Prostate gland (tissue), 2 donors: ENCODE data around the gene FAR1. TPM values are rescaled to one million over a fixed set of nuclear protein-coding genes. Genes with fewer than 3 reads are reported as not detected.

ENCODE experiments used
- DNase-seq: peaks from one replicate; pipeline ENCODE4 v3.0.0-alpha.2; 2019; ENCODE audit warnings: low spot score
- H3K27ac ChIP-seq, 2 donors: fragments of 200-600 bp; sonication (generic); 2 replicates each; pipeline ENCODE4 v1.5.1; 2017 to 2019
- H3K27me3 ChIP-seq: fragments of 200-600 bp; sonication (generic); replicated peaks from 2 replicates; pipeline ENCODE4 v1.5.1; 2019; ENCODE audit not compliant: insufficient read depth
- H3K36me3 ChIP-seq, 2 donors: fragments of 200-600 bp; sonication (generic); 1 replicate in 1 of 2; 2 replicates in 1 of 2; pipeline versions ENCODE4 v1.5.1 to v1.8.1; 2017 to 2019
- H3K4me1 ChIP-seq: fragments of 200-600 bp; sonication (generic); replicated peaks from 2 replicates; pipeline ENCODE4 v1.5.1; 2019
- H3K4me3 ChIP-seq, 2 donors: fragments of 200-600 bp; sonication (generic); 2 replicates each; pipeline ENCODE4 v1.5.1; 2017 to 2019
- H3K9me3 ChIP-seq: fragments of 200-600 bp; sonication (generic); 2 replicates; pipeline ENCODE4 v1.5.1; 2017
- POLR2A ChIP-seq: fragments of 450-650 bp; IDR thresholded peaks from one replicate; pipeline ENCODE4 v1.6.1; 2016; ENCODE audit warnings: antibody characterized with exemption, mild to moderate bottlenecking
- POLR2AphosphoS5 ChIP-seq: sonication (generic); formaldehyde crosslinking; IDR thresholded peaks from one replicate; pipeline ENCODE4 v1.6.1; 2017; ENCODE audit warnings: antibody characterized with exemption
- WGBS: methylation state at CpG from one replicate; pipeline ENCODE4 v1.1.5; 2018; 5-methylcytosine and 5-hydroxymethylcytosine counted together
- intact Hi-C: fragments of 100-400 bp; cut with DNase I; formaldehyde crosslinking; loops from one replicate; pipeline ENCODE4 v1.14.2; 2022
- total RNA-seq, 2 donors: library from RNA; depleted of rRNA; stranded (reverse); fragments of >200 nt; gene quantifications; one replicate each; pipeline ENCODE4 v1.1.0, GENCODE V29; 2016
- TF ChIP-seq, protein P1 (sequence below), 4 experiments: fragments of 200-600 bp in 2 of 4; fragments of 450-650 bp in 2 of 4; sonication (generic) in 2 of 4; IDR thresholded peaks; 1 replicate in 3 of 4; 2 replicates in 1 of 4; pipeline ENCODE4 v1.5.1; 2016 to 2019; ENCODE audit warnings: antibody characterized with exemption in 4 of 4, mild to moderate bottlenecking in 2 of 4, moderate library complexity in 2 of 4

The FAR1 gene
- total RNA-seq, 2 donors from 2014 or later: 24.5 to 28.0 TPM

DNA sequence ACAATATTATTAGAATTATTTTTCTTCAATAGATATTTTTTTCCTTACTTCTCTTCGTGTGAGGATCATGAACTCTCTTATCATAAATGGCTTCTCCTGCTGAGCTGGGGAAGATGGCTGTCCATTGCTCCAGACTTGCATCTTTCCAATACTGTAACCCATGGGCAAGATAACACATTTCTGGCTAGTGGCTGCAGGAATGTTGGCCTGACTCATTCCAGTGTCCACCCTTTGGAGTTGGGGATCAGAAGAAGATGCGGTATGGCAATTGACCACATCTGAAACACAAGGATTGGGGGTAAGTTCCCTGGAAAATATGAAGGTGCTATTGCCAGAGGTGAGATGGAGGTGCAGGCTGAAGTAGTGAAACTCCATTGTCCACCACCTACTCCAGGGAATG lies 92.8 kb downstream of the FAR1 start:
- intact Hi-C loops: no loop called here
- no peak overlapping the region for H3K27ac ChIP-seq
- H3K36me3 ChIP-seq: no peaks in the 10 kb centered on the region
- 82% methylated on average over 2 of the region's 2 CpGs for WGBS
- no peaks in the 10 kb centered on the region for H3K27me3 ChIP-seq
- no peak for DNase-seq
- TF ChIP-seq POLR2A: no peak
- TF ChIP-seq POLR2AphosphoS5: no peak
- TF ChIP-seq, protein P1, sequence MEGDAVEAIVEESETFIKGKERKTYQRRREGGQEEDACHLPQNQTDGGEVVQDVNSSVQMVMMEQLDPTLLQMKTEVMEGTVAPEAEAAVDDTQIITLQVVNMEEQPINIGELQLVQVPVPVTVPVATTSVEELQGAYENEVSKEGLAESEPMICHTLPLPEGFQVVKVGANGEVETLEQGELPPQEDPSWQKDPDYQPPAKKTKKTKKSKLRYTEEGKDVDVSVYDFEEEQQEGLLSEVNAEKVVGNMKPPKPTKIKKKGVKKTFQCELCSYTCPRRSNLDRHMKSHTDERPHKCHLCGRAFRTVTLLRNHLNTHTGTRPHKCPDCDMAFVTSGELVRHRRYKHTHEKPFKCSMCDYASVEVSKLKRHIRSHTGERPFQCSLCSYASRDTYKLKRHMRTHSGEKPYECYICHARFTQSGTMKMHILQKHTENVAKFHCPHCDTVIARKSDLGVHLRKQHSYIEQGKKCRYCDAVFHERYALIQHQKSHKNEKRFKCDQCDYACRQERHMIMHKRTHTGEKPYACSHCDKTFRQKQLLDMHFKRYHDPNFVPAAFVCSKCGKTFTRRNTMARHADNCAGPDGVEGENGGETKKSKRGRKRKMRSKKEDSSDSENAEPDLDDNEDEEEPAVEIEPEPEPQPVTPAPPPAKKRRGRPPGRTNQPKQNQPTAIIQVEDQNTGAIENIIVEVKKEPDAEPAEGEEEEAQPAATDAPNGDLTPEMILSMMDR (IDR thresholded peaks at IDR 0.05): no peak
- H3K9me3 ChIP-seq: no peaks in the 10 kb centered on the region
- no peak overlapping the region for H3K4me3 ChIP-seq
- no peaks in the 10 kb centered on the region for H3K4me1 ChIP-seq

DNA sequence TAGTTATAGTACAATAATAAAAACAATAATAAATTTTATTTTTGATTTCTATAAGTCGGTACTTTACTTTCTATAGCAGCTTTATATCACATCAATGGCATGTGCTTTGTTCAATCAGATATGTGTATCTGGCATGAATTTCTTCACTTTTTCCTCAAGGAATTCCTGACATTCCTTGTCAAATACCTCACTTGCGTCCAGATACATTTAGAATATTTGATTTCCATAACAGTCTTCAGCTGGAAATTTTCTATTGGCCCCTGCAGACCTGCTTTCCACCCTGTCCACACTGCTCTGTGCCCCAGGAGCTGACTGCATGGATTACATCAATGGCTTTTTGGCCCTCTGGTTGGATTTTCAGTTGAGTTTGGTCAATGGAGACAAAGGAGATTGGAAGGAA lies 93.2 kb downstream of the FAR1 start:
- H3K36me3 ChIP-seq: no peaks in the 10 kb centered on the region
- H3K27me3 ChIP-seq: no peaks in the 10 kb centered on the region
- H3K4me3 ChIP-seq: no peak overlapping the region
- H3K27ac ChIP-seq: no peak overlapping the region
- DNase-seq: no peak
- no peaks in the 10 kb centered on the region for H3K4me1 ChIP-seq
- H3K9me3 ChIP-seq: no peaks in the 10 kb centered on the region
- 79% methylated on average over 2 of the region's 2 CpGs for WGBS
- TF ChIP-seq, protein P1 (IDR thresholded peaks at IDR 0.05): no peak
- TF ChIP-seq POLR2AphosphoS5 (no peak), POLR2A (no peak)
- intact Hi-C loops: no loop called here

DNA sequence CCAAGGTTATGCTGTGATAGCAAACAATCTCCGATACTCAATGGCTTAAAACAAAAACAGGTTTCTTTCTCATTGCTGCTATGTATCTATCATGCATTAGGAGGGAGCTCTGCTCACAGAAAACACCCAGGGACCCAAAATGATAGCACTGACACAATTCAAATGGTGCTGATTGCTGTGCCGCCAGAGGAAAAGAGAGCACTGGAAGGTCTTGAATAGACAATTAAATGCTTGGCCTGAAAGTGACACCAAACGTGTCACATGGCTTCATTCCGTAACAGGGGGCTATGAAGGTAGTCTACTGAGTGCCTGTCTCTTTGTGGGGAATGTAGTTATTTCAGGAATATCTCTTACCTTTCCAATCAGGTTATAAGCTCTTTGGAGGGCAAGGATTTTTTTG lies 94.2 kb downstream of the FAR1 start:
- H3K9me3 ChIP-seq: no peaks in the 10 kb centered on the region
- DNase-seq: no peak
- no peak overlapping the region for H3K4me3 ChIP-seq
- H3K27ac ChIP-seq: no peak overlapping the region
- no peaks in the 10 kb centered on the region for H3K4me1 ChIP-seq
- no peaks in the 10 kb centered on the region for H3K36me3 ChIP-seq
- no peaks in the 10 kb centered on the region for H3K27me3 ChIP-seq
- 71% methylated on average over 4 of the region's 4 CpGs for WGBS
- TF ChIP-seq POLR2A (no peak), POLR2AphosphoS5 (no peak)
- TF ChIP-seq, protein P1 (IDR thresholded peaks at IDR 0.05): no peak
- intact Hi-C loops: no loop called here

DNA sequence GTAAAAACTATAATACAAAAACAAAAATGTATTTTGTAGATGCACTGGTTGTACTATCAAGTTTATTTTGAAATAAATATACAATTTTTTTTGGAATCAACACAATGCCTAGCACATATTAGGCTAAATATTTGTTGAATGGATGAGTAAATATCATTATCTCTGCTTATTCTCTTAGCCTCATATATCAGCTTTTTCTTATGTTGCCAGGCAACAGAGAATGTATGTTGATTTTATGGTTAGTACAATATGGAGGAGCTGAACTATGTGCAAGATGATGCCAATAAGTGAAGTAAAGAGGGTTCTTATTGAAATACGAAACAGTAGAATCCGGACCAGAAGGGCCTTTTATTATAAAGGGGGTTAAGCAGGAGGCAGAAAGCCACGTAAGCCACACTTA lies 94.9 kb downstream of the FAR1 start:
- Histone ChIP-seq H3K4me3 (no peak overlapping the region), H3K4me1 (no peaks in the 10 kb centered on the region), H3K27me3 (no peaks in the 10 kb centered on the region), H3K9me3 (no peaks in the 10 kb centered on the region), H3K27ac (no peak overlapping the region), H3K36me3 (no peaks in the 10 kb centered on the region)
- DNase-seq: no peak
- WGBS: 77% methylated on average over 3 of the region's 3 CpGs
- intact Hi-C loops: no loop called here
- TF ChIP-seq, protein P1 (IDR thresholded peaks at IDR 0.05): no peak
- TF ChIP-seq POLR2A: no peak
- no peak for TF ChIP-seq POLR2AphosphoS5

DNA sequence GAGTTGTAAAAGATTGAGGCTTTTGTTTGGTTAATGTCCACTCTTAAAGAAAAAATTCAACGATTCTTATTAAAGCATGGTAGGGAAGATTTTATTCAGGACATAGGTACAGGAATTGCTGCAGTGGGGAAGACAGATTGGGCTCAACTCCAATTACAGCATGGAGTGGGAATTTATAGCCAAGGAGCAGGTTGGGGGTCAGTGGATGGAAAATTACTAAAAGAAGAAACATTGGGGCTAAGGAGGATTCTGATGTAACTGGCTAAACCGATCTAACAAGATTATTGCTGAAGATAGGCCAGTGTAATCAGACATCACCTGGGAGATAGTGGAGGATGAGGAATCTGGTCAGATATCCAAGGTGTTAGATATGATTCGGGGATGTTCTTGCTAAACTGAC lies 97.4 kb downstream of the FAR1 start:
- no peaks in the 10 kb centered on the region for H3K4me1 ChIP-seq
- DNase-seq: no peak
- no peak overlapping the region for H3K4me3 ChIP-seq
- H3K36me3 ChIP-seq: no peaks in the 10 kb centered on the region
- intact Hi-C loops: no loop called here
- no peaks in the 10 kb centered on the region for H3K27me3 ChIP-seq
- 73% methylated on average over 3 of the region's 3 CpGs for WGBS
- H3K9me3 ChIP-seq: no peaks in the 10 kb centered on the region
- TF ChIP-seq POLR2A (no peak), POLR2AphosphoS5 (no peak)
- TF ChIP-seq, protein P1 (IDR thresholded peaks at IDR 0.05): no peak
- H3K27ac ChIP-seq: no peak overlapping the region
